ENCODE results near the gene KRTAP3-2.

KRTAP3-2 gene

DNA sequence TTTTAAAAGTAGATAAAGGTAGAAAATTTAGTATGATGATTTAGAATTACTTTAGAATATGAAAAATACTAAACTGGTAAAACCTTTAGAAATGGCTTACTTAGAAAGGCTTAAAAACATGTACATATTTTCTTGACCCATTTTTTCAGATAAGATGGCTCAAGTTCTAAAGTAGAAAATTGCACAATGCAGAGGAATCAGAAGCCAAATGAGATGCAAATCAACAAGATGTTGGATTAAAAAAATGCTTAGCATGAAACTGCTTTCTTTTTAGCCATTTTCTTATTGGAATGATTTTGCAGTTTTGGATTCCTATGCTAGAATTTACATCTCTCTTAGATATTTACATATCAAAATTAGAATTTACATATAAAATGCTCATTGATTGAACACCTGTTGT is 10.7 kb upstream of the KRTAP3-2 start:
- no peak for DNase-seq (ENCODE audit: low read depth in 2 of 2)

DNA sequence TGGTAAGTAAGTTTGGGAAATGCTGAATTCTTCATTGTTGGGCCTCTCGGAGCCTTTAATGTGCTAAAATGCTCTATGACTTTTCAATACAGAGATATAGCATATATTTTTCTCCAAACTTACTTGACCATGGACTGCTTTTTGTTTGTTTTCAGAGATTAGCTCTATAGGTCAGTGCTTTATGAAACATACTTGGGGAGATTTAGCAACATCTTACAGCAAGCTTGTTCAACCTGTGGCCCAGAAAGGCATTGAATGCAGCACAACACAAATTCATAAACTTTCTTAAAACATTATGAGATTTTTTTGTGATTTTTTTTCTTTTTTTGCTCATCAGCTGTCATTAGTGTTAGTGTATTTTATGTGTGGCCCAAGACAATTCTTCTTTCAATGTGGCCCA is 10.2 kb upstream of the KRTAP3-2 start:
- no peak for DNase-seq (ENCODE audit: low read depth in 2 of 2)

DNA sequence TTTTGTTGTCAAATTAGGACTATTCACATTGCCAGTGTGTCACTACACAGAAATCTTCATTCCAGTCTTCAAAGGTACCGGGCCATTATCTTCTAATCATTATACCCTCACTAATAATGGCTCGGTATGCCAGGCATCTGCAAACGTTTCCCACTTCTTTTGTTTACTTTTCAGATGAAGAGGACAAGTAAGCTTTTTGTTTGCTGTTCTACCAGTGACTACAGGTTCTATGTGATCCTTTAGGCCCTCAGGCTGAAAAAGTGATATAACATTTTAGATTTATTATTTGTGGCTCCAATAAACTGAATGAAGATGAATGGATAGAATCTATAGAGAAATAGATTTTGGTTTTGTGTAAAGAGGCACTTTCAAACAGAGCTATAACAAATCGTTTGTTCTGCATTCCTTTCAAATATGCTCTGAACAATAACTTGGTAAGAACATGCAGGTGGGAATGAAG is 9.6 kb upstream of the KRTAP3-2 start:
- DNase-seq (ENCODE audit: low read depth in 2 of 2) = no peak

DNA sequence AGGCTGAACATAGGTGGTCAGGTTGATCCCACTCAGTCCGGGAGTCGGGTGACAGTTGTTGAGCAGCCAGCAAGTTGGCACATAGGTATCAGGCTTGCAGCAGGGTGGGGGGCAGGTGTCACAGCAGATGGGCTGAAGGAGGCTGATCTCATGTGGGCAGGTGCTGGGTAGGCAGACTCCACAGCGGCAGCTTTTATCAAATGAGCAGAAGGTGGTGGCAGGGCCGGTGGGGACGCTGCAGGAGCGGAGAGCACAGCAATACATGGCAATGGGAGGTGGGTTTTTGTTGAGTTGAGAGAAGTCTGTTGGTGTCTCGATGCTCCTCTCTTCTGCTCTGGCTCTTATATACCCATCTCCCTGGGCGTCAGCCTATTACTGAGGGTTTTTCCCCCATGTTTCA is 9.1 kb upstream of the KRTAP3-2 start, which contains the start of gene KRTAP3-1:
KRTAP3-1 (minus strand) TSS at position 318 of the 400 bp plus-strand sequence; CDS start at position 264, 54 bp downstream.
- DNase-seq (ENCODE audit: low read depth in 2 of 2) = no peak

DNA sequence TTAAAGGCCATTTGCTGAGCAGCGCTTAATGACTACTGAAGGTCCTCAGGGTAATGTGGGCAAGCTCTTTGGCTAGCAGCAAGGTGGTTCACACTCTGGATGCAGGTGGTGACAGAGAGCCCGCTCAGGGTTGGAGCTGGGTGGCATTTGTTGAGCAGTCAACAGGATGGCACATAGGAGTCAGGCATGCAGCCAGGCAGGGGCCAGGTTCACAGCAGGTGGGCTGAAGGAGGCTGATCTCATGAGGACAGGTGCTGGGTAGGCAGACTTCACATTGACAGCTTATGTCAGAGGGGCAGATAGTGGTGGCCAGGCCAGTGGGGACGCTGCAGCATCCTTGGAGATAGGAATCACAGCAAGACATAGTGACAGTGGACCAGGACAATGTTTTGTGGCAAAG is 4.7 kb upstream of the KRTAP3-2 start:
- no peak for DNase-seq (ENCODE audit: low read depth in 2 of 2)

DNA sequence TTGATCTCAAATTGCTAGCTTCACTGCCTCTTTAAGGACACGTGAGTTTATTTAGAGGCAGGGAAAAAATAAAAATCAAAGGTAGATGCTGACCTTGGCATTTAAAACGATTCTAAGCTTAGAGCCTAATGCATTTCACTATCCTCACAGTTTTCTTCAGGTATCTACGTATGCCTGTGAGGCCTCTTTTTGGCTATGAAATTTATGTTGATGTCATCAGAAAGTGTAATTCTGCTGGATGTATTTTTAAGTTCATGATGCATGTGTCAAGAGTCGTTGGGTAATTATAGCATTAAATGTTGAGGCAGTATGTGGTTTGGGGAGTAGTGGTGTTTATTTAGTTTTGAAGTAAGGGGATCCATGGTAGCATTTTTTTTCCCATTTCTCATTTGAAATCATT is 4.2 kb upstream of the KRTAP3-2 start:
- DNase-seq (ENCODE audit: low read depth in 2 of 2) = no peak

DNA sequence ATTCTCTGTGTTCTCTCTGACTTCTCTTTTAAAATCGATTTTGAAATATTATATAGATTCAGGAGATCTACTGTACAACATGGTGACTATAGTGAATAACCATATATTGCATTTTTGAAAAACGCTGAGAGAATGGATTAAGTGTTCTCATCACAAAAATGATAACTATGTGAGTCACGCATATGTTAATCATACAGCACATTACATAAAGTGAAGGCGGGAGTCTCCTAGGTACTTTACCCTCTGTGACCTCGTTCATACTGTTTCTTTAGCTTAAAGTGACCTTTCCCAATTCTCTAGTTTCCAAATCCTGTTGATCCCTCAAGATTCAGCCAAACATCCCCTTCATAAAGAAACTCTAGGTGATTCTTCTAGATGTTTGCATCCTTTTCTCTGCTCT is 3.1 kb upstream of the KRTAP3-2 start:
- DNase-seq (ENCODE audit: low read depth in 2 of 2) = no peak

DNA sequence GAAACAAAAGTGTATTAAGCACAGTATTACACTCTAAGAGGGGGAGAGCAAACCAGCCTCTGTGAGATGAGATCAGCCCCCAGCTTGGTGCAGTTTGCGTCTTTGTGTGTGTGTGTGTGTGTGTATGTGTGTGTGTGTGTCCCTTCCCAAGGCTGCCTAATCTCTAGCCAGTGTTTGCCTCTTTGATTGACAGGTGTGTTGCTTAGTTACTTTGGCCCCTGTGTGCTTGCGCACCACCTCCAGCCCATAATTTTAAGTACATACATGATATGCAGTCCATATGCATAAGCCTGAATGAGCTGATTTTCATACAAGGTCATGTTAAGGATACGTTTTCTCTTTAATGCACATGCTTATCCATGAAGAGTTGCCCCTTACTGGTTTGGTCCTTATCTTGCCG is 2.1 kb upstream of the KRTAP3-2 start:
- no peak for DNase-seq (ENCODE audit: low read depth in 2 of 2)

DNA sequence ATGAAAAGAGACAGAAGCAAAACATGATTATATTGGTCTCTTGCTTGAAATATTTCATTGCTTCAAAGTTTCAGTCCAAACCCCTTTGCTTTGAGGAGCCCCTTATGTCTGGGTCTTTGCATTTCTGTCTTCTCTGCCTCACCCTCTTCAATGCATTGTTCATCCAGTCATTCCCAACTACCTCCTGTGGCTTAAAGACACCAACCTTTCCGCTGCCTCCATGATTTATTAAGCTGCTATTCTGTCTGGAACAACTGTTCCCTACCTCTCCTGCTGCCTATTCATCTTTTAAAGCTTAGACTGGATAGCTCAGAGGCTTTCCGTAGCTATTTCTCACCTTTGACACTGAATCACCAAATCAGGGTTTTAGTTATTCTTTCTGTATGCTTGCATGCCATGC is 2.3 kb downstream of the KRTAP3-2 start:
- no peak for DNase-seq (ENCODE audit: low read depth in 2 of 2)

DNA sequence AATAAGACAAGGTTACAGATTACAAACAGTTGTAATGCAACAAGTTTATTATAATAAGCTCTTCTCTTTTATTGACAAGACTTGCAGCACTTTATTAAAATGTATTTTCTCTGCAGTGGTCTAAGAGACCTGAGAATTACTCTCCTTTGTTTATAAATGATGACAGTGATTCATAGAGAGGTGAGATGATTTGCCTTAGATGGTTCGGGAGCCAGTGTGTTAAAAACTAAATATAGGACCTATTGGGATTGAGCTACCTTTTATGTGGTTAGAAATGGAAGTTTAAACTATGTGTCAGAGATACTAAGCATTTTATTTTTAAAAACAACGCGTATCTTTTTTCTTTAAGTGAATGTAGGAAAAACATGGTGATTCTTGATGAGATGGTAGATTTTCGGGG is 2.9 kb downstream of the KRTAP3-2 start:
- no peak for DNase-seq (ENCODE audit: low read depth in 2 of 2)

DNA sequence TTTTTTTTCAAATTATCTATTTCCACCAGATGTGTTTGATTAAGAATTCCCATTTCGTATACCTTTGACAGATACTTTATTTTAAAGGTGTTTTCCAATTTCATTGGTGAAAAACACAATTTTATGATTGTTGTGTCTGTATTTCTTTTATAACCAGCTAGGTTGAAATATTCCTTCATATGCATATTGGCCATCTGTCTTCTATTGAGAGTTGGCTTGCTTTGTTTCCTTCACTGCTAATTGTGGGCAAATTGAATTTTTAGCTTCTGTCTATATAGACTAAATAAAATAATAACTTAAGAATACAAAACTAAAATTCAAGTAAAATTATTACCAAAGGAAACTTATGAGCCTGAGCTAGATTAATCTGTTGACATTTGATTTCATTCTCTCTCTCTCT is 4.6 kb downstream of the KRTAP3-2 start:
- DNase-seq (ENCODE audit: low read depth in 2 of 2) = no peak

DNA sequence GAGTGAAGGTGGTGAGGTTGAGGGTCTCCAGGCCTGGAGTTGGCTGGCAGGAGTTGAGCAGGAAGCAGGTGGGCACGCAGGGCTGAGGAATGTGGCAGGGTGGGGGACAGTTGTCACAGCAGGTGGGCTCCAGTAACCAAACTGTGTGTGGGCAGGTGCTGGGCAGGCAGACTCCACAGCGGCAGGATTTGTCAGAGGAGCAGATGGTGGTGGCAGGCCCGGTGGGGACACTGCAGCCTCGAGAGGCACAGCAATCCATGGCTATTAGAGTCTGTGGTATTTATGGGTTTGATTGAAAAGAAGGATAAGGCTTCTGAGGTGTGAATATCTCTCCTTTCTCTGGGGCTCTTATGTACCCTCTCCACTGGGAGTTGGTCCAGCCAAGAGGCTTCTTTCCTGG is 5.9 kb downstream of the KRTAP3-2 start, which contains the start of gene KRTAP3-3:
KRTAP3-3 (minus strand) TSS at position 326 of the 400 bp plus-strand sequence; CDS start at position 259, 67 bp downstream.
- DNase-seq (ENCODE audit: low read depth in 2 of 2) = no peak

DNA sequence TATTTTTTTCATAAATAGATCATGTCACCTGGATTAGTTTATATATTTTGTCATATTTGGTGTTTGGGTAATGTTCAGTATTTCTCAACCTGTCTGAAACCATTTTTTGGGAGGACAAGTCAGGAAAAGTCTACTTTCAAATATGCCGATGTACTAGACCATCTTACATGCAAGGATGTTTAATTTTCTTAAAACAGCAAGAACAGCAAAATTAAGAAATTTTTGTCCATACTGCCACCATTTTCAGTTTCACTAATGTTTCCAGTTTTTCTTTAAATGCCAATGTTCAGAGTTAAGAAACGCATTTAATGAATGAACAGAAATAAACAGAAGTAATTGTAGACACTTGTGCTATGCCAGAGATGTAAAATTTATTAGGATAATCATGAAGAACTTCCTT is 6.6 kb downstream of the KRTAP3-2 start:
- no peak for DNase-seq (ENCODE audit: low read depth in 2 of 2)

DNA sequence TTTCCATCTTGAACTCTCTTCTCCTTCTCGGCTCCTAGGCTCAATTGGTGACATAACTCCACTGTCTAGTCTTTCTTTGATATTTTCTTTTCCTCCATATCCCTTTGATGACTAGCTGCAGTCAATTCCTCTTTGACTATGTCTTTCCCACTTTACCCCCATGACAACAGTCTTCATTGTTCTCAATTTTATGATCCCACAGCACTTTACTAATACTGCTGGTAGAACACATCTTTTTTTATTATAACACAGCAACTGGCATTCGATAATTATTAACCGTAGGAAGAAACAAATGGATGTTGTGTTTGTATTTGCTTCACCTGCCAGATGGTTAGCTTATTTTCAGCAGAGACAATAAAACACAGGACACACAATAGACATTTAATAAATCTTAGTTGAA is 7.0 kb downstream of the KRTAP3-2 start:
- no peak for DNase-seq (ENCODE audit: low read depth in 2 of 2)

DNA sequence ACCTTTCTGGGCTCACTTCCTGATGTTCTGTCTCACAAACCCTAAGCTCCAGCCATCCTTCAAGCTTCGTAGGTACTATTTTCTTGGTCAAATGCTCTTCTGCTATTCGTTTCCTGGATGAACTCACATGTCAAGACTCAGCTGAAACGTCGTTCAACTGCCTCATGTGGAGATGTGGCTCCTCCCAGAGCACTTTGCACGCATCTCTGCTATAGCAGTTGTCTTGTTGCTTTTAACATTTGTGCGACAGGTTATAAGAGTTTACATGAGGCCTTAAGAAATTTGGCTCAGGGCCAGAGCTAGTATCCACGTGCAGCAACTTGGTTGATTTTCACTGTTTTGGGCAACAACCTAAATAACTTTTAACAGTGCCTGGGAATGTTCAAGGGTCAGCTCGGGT is 12.8 kb downstream of the KRTAP3-2 start:
- no peak for DNase-seq (ENCODE audit: low read depth in 2 of 2)

DNA sequence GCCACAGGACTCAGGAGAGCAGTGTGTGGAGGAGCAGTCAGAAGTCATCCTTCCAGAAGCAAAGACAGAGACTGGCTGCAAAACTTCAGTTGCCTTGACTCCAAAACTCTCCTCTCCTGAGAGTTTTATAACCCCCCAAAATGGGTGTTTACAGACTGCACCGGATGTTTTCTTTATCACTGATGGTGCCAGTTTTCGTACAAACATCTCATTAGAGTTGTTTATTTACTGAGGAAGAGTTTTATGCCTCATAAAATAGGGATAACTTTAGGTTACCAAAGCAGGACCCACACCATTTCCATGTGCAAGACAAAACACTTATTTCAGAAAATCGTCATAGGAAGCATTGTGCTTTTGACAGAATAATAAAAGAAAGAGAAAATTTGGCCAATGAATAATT is 15.5 kb downstream of the KRTAP3-2 start, which contains the start of gene KRT40:
KRT40 (minus strand) TSS at position 101 of the 400 bp plus-strand sequence; CDS start at position 48, 53 bp downstream.
- no peak for DNase-seq (ENCODE audit: low read depth in 2 of 2)

DNA sequence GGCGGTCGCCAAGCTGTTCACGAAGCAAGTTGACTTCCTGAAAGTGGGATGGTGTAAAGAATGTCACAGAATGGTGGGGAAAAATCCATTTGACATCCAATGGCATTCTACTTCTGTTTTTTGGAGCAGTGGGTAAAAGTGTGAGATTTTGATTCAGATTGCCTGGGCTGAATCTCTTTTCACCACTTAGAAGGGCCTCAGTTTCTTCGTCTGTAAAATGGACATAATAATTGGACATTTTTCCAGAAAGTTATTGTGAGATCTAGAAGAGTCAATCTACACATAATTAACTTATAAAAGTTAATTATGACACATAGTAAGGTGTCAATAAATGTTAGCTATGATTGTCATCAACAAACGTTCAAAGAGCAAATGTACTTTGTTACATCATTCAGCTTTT is 18.6 kb downstream of the KRTAP3-2 start:
- DNase-seq (ENCODE audit: low read depth in 2 of 2) = no peak

DNA sequence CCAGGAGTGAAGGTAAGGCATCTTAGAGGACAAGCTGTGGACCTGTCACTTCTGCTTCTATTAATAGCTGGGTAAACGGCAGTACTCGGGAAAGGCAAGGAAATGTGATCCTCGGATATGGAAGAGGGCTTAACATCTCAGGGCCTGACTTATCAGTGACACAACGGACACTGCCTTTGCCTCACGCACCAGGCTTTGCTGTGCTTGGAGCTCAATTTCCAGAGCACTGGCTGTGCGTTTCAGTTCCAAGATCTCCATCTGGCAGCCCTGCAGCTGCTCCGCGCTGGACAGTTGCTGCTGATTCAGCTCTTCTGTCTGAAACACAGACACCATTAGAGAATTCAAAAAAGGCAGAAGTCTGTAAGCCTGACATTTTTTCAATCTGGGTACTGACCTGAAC is 19.1 kb downstream of the KRTAP3-2 start:
- no peak for DNase-seq (ENCODE audit: low read depth in 2 of 2)

DNA sequence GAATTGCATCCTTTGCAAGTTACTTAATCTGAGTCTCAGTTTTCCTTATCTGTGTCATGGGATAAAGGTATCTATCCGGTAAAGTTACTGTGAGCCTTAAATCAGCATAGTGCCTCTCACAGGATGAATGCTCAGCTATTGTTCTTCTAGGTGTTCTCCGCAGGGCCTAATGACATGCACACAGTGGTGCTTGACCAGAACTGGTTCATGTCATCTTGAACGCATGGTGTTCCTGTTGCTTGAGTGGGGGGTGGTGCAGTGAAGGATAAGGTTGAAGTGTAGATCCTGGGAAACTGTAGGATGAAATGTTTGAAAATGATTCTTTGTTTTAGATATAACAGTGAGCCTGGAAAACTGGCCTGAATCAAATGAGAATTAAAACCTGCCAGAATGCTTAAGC is 19.6 kb downstream of the KRTAP3-2 start:
- DNase-seq (ENCODE audit: low read depth in 2 of 2) = no peak

DNA sequence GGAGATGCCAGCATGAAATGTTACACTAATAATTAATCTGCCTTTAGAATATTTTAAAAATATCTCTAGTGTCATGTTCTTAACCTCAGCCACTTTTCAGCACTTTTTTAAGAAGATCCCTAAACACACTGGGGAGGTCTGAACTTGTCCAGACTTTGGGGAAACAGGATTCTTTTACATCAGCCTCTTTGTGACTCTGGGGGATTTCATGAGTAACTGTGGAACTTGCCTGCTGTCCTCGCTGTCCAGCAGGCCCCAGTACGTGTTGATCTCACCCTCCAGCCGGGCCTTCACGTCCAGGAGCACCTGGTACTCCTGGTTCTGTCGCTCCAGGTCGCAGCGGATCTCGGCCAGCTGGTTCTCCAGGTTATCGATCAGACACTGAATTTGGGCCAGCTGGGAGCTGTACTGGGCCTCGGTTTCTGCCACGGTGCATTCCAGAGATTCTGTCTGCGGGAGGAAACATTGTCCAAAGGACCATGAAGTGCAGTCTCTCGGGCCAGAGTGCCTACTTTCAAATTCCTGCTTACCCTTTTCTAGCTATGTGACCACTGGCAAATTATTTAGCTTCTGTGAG is 21.0 kb downstream of the KRTAP3-2 start:
- DNase-seq (ENCODE audit: low read depth in 2 of 2) = no peak

DNA sequence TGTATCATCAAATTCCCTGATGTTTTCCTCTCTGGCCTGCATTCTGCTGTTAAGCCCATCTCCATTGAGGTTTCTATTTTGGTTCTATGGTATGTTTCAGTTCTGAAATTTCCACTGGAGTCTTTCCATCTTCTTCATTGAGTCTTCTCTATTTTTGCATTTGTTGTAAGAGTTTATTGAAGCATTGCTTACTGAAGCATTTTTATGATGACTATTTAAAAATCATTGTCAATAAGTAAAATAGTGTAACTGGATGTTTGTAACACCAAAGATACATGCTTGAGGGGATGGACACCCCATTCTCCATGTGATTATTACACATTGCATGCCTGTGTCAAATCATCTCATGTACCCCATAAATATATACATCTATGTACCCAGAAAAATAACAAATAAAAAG is 24.2 kb downstream of the KRTAP3-2 start:
- DNase-seq (ENCODE audit: low read depth in 2 of 2) = no peak

DNA sequence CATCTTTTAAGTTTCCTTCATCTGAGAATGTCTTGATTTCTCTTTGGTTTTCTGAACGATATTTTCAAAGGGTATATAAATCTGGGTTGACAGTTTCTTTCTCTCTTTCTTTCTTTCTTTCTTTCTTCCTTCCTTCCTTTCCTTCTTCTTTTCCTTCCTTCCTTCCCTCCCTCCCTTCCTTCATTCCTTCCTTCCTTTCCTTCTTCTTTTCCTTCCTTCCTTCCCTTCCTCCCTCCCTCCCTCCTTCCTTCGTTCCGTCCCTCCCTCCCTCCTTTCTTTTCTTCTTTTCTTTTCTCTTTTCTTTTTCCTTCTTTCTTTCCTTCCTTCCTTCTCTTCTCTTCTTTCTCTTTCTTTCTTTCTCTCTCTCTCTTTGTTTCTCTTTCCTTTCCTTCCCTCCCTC is 25.3 kb downstream of the KRTAP3-2 start:
- no peak for DNase-seq (ENCODE audit: low read depth in 2 of 2)

DNA sequence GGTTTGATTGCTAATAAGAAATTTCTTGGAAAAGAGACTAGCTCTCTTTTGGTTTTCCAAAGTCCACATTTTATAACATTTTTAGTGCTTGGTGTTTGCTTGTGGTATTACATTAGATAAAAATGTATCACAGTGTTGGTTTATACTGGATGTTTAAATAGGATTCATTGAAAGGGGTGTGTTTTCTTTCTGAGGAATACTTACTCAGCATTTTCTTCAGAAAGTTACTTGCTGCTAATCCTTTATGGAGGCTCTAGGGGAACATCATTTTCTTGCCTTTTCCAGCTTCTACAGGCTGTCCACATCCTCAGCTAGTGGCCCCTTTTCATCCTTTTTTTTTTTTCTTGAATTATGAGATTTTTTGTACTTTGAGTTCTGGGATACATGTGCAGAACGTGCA is 32.1 kb downstream of the KRTAP3-2 start:
- DNase-seq (ENCODE audit: low read depth in 2 of 2) = no peak

DNA sequence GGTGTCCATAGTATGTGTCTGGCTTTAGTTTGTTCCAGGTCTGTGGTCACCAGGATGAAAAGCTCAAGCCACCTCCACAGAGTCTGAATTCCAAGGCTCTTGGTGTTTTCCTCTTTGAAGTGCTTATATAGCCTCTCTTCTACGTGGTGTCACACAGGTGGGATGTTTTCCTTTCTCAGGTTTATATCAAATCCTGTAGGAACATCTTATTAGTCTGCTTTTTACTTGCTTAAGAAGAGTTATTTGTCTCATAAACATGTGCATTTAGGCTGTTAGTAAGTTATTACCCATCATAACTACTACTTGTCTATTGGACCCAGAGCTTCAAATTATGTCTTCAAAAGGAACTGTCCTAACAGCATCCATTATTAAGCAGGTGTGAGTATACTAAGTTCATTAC is 32.9 kb downstream of the KRTAP3-2 start, which contains the start of gene KRT39:
KRT39 (minus strand) TSS at position 101 of the 400 bp plus-strand sequence; CDS start at position 9, 92 bp downstream.
- DNase-seq (ENCODE audit: low read depth in 2 of 2) = no peak

Measured in stimulated activated CD4-positive, alpha-beta T cell treated with anti-CD3 and anti-CD28 coated beads, Interleukin-1b, Interleukin-23, amount 100 ng/mL, for 4 hours (primary cell).